Neural cell (in vitro differentiated cells): ENCODE data around the gene STPG3.

Experiments
- CTCF ChIP-seq: fragments of 450-650 bp; IDR thresholded peaks from 2 replicates; pipeline ENCODE4 v1.5.1; 2014; ENCODE audit warnings: antibody characterized with exemption, mild to moderate bottlenecking, moderate library complexity; ENCODE audit not compliant: poor library complexity, severe bottlenecking
- EP300 ChIP-seq: fragments of 450-650 bp; conservative IDR thresholded peaks from 2 replicates; pipeline ENCODE4 v1.6.1; 2014; ENCODE audit warnings: antibody characterized with exemption, mild to moderate bottlenecking, moderate library complexity; ENCODE audit not compliant: poor library complexity, severe bottlenecking
- EZH2 ChIP-seq: fragments of 200-600, 300-800 bp; shearing (Covaris generic), sonication (generic); IDR thresholded peaks from 2 replicates; pipeline ENCODE4 v1.6.1; 2014; ENCODE audit warnings: antibody characterized with exemption, low read length, borderline replicate concordance, mild to moderate bottlenecking; ENCODE audit not compliant: insufficient read depth, poor library complexity, severe bottlenecking
- RAD21 ChIP-seq: fragments of 450-650 bp; conservative IDR thresholded peaks from 2 replicates; pipeline ENCODE4 v1.6.1; 2014; ENCODE audit warnings: antibody characterized with exemption, mild to moderate bottlenecking, moderate library complexity
- SMC3 ChIP-seq: fragments of 450-650 bp; conservative IDR thresholded peaks from 2 replicates; pipeline ENCODE4 v1.6.1; 2014; ENCODE audit warnings: antibody characterized with exemption, mild to moderate bottlenecking, moderate library complexity; ENCODE audit not compliant: poor library complexity
- TAF1 ChIP-seq: IDR thresholded peaks from 2 replicates; pipeline ENCODE4 v1.6.1; 2012; ENCODE audit warnings: low read depth
- TF ChIP-seq, protein P1 (sequence below): IDR thresholded peaks from 2 replicates; pipeline ENCODE4 v1.6.1; 2012; ENCODE audit warnings: borderline replicate concordance

DNA sequence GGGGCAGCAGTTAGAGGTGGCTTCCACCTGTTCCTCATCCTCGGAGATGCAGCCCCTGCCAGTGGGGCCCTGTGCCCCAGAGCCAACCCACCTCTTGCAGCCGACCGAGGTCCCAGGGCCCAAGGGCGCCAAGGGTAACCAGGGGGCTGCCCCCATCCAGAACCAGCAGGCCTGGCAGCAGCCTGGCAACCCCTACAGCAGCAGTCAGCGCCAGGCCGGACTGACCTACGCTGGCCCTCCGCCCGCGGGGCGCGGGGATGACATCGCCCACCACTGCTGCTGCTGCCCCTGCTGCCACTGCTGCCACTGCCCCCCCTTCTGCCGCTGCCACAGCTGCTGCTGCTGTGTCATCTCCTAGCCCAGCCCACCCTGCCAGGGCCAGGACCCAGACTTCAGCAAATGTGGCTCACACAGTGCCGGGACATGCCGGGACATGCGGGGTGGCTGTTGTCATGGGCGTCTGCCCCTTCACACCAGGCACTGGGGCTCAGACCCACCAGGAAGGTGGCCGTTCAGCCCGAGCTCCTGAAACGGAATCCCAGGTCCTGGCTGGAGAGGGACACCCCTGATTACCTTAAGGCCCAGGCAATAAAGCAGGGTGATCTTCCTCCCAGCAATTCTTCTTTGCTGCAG lies 25.3 kb upstream of the STPG3 start:
- TF ChIP-seq CTCF (no peak), EZH2 (no peak), TAF1 (no peak), EP300 (no peak), SMC3 (no peak), RAD21 (no peak)
- TF ChIP-seq, protein P1, sequence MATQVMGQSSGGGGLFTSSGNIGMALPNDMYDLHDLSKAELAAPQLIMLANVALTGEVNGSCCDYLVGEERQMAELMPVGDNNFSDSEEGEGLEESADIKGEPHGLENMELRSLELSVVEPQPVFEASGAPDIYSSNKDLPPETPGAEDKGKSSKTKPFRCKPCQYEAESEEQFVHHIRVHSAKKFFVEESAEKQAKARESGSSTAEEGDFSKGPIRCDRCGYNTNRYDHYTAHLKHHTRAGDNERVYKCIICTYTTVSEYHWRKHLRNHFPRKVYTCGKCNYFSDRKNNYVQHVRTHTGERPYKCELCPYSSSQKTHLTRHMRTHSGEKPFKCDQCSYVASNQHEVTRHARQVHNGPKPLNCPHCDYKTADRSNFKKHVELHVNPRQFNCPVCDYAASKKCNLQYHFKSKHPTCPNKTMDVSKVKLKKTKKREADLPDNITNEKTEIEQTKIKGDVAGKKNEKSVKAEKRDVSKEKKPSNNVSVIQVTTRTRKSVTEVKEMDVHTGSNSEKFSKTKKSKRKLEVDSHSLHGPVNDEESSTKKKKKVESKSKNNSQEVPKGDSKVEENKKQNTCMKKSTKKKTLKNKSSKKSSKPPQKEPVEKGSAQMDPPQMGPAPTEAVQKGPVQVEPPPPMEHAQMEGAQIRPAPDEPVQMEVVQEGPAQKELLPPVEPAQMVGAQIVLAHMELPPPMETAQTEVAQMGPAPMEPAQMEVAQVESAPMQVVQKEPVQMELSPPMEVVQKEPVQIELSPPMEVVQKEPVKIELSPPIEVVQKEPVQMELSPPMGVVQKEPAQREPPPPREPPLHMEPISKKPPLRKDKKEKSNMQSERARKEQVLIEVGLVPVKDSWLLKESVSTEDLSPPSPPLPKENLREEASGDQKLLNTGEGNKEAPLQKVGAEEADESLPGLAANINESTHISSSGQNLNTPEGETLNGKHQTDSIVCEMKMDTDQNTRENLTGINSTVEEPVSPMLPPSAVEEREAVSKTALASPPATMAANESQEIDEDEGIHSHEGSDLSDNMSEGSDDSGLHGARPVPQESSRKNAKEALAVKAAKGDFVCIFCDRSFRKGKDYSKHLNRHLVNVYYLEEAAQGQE: no peak
